Gastrocnemius medialis (tissue), 4 donors: ENCODE data around the gene CATSPERB. TPM values are rescaled to one million over a fixed set of nuclear protein-coding genes. Genes with fewer than 3 reads are reported as not detected.

ENCODE experiments used
- ATAC-seq, 2 donors: fragments of 150-250 bp; one replicate each; pipeline ENCODE4 v1.9.1; 2016
- DNase-seq, 2 donors: peaks; one replicate each; pipeline ENCODE4 v3.0.0-alpha.2; 2019
- H3K27ac ChIP-seq, 4 donors: fragments of 200-600 bp; sonication (generic); 1 replicate in 1 of 4; 2 replicates in 3 of 4; pipeline ENCODE4 v1.5.1; 2016 to 2018; ENCODE audit warnings: mild to moderate bottlenecking in 2 of 4, moderate library complexity in 1 of 4
- H3K27me3 ChIP-seq, 3 donors: fragments of 200-600 bp; sonication (generic) in 2 of 3; 1 replicate in 1 of 3; 2 replicates in 2 of 3; pipeline versions ENCODE4 v1.5.1 to v1.6.0; 2016 to 2019; ENCODE audit warnings: mild to moderate bottlenecking in 1 of 3, moderate library complexity in 1 of 3
- H3K36me3 ChIP-seq, 2 donors: fragments of 200-600 bp; sonication (generic) in 1 of 2; one replicate each; pipeline ENCODE4 v1.5.1; 2017 to 2018
- H3K4me1 ChIP-seq, 2 donors: fragments of 200-600 bp; sonication (generic) in 1 of 2; one replicate each; pipeline ENCODE4 v1.5.1; 2016 to 2017; ENCODE audit warnings: mild to moderate bottlenecking in 2 of 2
- H3K4me3 ChIP-seq, 4 donors: fragments of 200-600 bp; sonication (generic) in 3 of 4; 1 replicate in 1 of 4; 2 replicates in 3 of 4; pipeline ENCODE4 v1.5.1; 2016 to 2019; ENCODE audit warnings: mild to moderate bottlenecking in 2 of 4
- H3K9me3 ChIP-seq, 3 donors: fragments of 200-600 bp; sonication (generic) in 2 of 3; 1 replicate in 1 of 3; 2 replicates in 2 of 3; pipeline ENCODE4 v1.5.1; 2016 to 2019
- POLR2A ChIP-seq, 2 donors: fragments of 450-650 bp; IDR thresholded peaks; one replicate each; pipeline ENCODE4 v1.6.1; 2017; ENCODE audit warnings: antibody characterized with exemption in 2 of 2, mild to moderate bottlenecking in 2 of 2, moderate library complexity in 2 of 2
- in situ Hi-C, 4 donors: fragments of 200-750 bp; cut with MboI; loops; one replicate each; pipeline versions ENCODE4 v1.15.0 to v1.8.0; 2017; ENCODE audit warnings: low sequenced_read_pairs in 4 of 4
- intact Hi-C: fragments of 100-400 bp; cut with DNase I; formaldehyde crosslinking; loops from one replicate; pipeline ENCODE4 v1.15.1; 2023; ENCODE audit warnings: low total_unique reads
- total RNA-seq, 4 donors: library from RNA; depleted of rRNA; stranded (reverse); fragments of >200 nt; gene quantifications; one replicate each; pipeline versions ENCODE4 v1.1.0 to v1.2.3, GENCODE V29; 2016
- TF ChIP-seq, protein P1 (sequence below), 5 experiments: fragments of 450-650 bp in 3 of 5; fragments of 200-600 bp in 2 of 5; sonication (generic) in 2 of 5; IDR thresholded peaks in 4 of 5; conservative IDR thresholded peaks in 1 of 5; 1 replicate in 4 of 5; 2 replicates in 1 of 5; pipeline ENCODE4 v1.5.1; 2016 to 2019; ENCODE audit warnings: antibody characterized with exemption in 5 of 5, mild to moderate bottlenecking in 3 of 5, moderate library complexity in 3 of 5

The CATSPERB gene
- total RNA-seq, 4 donors from 2014 or later: 0.20 to 0.24 TPM; not detected in 2

DNA sequence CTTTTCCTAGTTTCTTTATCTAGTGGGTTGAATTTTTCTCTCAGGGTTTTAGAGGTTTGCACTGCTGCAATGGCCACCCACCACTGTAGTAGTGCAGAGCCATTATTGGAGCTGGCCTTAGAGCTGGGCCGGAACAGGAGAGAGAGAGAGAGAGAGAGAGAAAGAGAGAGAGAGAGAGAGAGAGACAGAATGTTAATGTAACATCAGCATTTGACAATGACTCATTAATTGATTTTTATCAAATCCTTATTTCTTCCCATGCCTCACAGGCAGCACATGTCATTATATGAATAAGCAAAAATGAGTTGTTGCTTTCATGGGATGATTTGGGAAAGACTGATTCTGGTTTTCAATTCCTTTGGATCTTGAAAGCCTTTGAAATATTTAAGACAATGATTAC is 145.5 kb downstream of the CATSPERB start:
- Histone ChIP-seq H3K27me3 (no peaks in the 10 kb centered on the region), H3K9me3 (no peaks in the 10 kb centered on the region), H3K4me1 (no peaks in the 10 kb centered on the region), H3K4me3 (no peak overlapping the region), H3K27ac (no peak overlapping the region), H3K36me3 (no peaks in the 10 kb centered on the region)
- ATAC-seq: no peak
- intact Hi-C loops: no loop called here
- no peak for DNase-seq
- in situ Hi-C loops: no loop called here
- TF ChIP-seq POLR2A (IDR thresholded peaks at IDR 0.05): no peak
- TF ChIP-seq, protein P1, sequence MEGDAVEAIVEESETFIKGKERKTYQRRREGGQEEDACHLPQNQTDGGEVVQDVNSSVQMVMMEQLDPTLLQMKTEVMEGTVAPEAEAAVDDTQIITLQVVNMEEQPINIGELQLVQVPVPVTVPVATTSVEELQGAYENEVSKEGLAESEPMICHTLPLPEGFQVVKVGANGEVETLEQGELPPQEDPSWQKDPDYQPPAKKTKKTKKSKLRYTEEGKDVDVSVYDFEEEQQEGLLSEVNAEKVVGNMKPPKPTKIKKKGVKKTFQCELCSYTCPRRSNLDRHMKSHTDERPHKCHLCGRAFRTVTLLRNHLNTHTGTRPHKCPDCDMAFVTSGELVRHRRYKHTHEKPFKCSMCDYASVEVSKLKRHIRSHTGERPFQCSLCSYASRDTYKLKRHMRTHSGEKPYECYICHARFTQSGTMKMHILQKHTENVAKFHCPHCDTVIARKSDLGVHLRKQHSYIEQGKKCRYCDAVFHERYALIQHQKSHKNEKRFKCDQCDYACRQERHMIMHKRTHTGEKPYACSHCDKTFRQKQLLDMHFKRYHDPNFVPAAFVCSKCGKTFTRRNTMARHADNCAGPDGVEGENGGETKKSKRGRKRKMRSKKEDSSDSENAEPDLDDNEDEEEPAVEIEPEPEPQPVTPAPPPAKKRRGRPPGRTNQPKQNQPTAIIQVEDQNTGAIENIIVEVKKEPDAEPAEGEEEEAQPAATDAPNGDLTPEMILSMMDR (IDR thresholded peaks at IDR 0.05 in 4 of 5, conservative IDR thresholded peaks at IDR 0.05 in 1 of 5): no peak

DNA sequence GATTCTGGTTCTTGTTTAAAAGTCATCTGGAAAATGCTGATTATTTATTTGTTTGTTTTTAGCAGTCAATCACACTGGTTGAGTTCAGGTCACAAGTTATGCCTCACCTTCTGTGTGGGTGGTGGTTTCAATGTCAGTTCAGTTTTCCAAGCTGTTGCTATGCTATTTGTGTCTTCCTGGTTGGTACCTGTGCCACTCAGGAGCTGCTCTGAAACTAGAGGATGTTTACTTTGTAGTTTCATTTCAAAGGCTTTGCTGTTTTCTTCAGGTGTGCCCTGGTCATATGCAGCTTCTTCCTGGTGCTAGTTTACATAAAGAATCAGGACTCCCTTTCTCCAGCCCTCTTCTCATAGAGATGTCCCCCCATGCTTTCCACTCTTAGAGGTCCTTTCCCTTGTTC is 146.0 kb downstream of the CATSPERB start:
- intact Hi-C loops (no loop called here), in situ Hi-C loops (no loop called here)
- TF ChIP-seq, protein P1 (IDR thresholded peaks at IDR 0.05 in 4 of 5, conservative IDR thresholded peaks at IDR 0.05 in 1 of 5): no peak
- no peak for TF ChIP-seq POLR2A (IDR thresholded peaks at IDR 0.05)
- DNase-seq (no peak), ATAC-seq (no peak)
- H3K9me3 ChIP-seq: no peaks in the 10 kb centered on the region
- H3K27me3 ChIP-seq: no peaks in the 10 kb centered on the region
- no peaks in the 10 kb centered on the region for H3K4me1 ChIP-seq
- H3K27ac ChIP-seq: no peak overlapping the region
- no peak overlapping the region for H3K4me3 ChIP-seq
- no peaks in the 10 kb centered on the region for H3K36me3 ChIP-seq

DNA sequence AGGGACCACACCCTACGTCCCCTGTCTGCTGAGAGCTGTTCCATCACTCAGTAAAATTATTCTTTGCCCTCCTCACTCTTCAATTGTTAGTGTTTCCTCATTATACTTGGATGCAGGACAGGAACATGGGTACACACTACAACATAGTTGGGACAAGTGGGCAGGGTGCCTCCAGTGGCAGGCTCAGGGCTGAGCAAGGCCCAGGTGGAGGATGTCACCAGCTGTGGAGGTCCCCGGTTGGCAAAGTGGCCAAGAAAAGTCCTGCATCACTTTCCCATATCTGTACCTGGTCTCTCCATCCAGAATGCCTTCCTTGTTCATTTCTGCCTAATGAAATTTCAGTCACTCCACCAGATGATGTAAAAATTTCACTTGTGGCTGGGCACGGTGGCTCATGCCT is 149.1 kb downstream of the CATSPERB start:
- ATAC-seq (no peak), DNase-seq (no peak)
- Histone ChIP-seq H3K9me3 (no peaks in the 10 kb centered on the region), H3K4me1 (no peaks in the 10 kb centered on the region), H3K27ac (no peak overlapping the region), H3K27me3 (no peaks in the 10 kb centered on the region), H3K4me3 (no peak overlapping the region), H3K36me3 (no peaks in the 10 kb centered on the region)
- intact Hi-C loops (no loop called here), in situ Hi-C loops (no loop called here)
- no peak for TF ChIP-seq POLR2A (IDR thresholded peaks at IDR 0.05)
- TF ChIP-seq, protein P1 (IDR thresholded peaks at IDR 0.05 in 4 of 5, conservative IDR thresholded peaks at IDR 0.05 in 1 of 5): no peak

DNA sequence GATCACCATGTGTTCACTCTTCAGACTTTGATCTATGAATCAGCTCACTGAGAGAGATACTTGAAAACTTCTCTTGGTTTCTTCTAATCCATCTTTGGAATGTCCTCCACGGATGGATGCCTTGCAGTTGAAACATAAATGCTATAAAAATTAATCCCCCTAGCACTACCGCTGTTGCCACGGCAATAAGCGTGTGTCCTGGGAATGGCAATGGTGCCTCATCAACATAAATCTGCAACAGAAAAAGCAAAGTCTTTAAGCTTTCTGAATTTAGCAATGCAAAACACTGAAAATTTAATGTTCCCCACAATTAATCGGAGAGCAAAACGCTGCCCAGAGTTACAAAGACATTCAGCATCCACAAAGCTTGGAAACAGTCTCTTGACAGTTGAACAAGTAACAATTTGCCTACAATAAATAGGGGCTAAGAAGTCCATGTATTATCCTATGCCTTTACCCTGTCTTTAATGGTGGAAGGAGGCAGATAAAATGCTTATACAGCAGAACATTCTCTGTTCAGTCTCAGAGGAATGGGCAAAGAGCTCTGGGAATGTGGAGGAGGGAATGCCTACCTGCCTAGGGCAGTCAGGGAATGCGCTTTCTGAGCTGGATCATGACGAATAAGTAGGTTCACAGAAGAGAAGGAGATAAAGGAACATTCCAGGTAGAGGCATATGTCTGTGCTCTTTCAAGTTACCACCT is 150.9 kb downstream of the CATSPERB start:
- TF ChIP-seq, protein P1 (IDR thresholded peaks at IDR 0.05 in 4 of 5, conservative IDR thresholded peaks at IDR 0.05 in 1 of 5): no peak
- no peak for TF ChIP-seq POLR2A (IDR thresholded peaks at IDR 0.05)
- H3K4me1 ChIP-seq: no peaks in the 10 kb centered on the region
- H3K27me3 ChIP-seq: peaks cover 0 to 6% (median 0%) of the 10 kb centered on the region in 3 donors
- no peak overlapping the region for H3K4me3 ChIP-seq
- ATAC-seq (no peak), DNase-seq (no peak)
- H3K9me3 ChIP-seq: no peaks in the 10 kb centered on the region
- no peaks in the 10 kb centered on the region for H3K36me3 ChIP-seq
- in situ Hi-C loops: no loop called here
- intact Hi-C loops: no loop called here
- no peak overlapping the region for H3K27ac ChIP-seq
